Right lobe of liver (tissue), 6 donors: ENCODE results near the gene ANO4. TPM values are rescaled to one million over a fixed set of nuclear protein-coding genes. Genes with fewer than 3 reads are reported as not detected.
"Not testable (repeated sequence)": the region's sequence is repeated elsewhere in the genome, so short reads cannot be mapped to it uniquely, and the experiment has no call there.

Experiments used
- ATAC-seq, 4 donors: fragments of 200-7000 bp; cut with Tn5 transposase; one replicate each; pipeline ENCODE4 v1.9.1; 2020; ENCODE audit warnings: mild to moderate bottlenecking in 4 of 4, moderate library complexity in 4 of 4
- DNase-seq, 3 donors: peaks; one replicate each; pipeline ENCODE4 v3.0.0-alpha.2; 2020
- H3K27ac ChIP-seq, 3 donors: fragments of 200-600 bp; one replicate each; pipeline ENCODE4 v1.8.0; 2022
- H3K27me3 ChIP-seq, 2 donors: fragments of 200-600 bp; one replicate each; pipeline ENCODE4 v1.8.0; 2022
- H3K36me3 ChIP-seq, 4 donors: fragments of 200-600 bp; sonication (generic) in 1 of 4; one replicate each; pipeline versions ENCODE4 v1.5.1 to v1.8.0; 2017 to 2022; ENCODE audit warnings: control low read depth in 1 of 4
- H3K4me1 ChIP-seq, 4 donors: fragments of 200-600 bp; sonication (generic) in 1 of 4; one replicate each; pipeline versions ENCODE4 v1.5.1 to v1.8.0; 2017 to 2022; ENCODE audit warnings: control low read depth in 1 of 4
- H3K4me3 ChIP-seq, 3 donors: fragments of 200-600 bp; one replicate each; pipeline ENCODE4 v1.8.0; 2022
- H3K9me3 ChIP-seq, 4 donors: fragments of 200-600 bp; sonication (generic) in 1 of 4; one replicate each; pipeline versions ENCODE4 v1.5.1 to v1.8.0; 2017 to 2022; ENCODE audit warnings: control low read depth in 1 of 4
- POLR2A ChIP-seq: fragments of 450-650 bp; IDR thresholded peaks from one replicate; pipeline ENCODE4 v1.6.1; 2017; ENCODE audit warnings: antibody characterized with exemption, mild to moderate bottlenecking
- WGBS: methylation state at CpG from one replicate; pipeline ENCODE4 v1.1.6; 2018; ENCODE audit warnings: low coverage, low lambda C conversion rate; ENCODE audit not compliant: insufficient coverage; ENCODE audit errors: missing lambda C conversion rate; 5-methylcytosine and 5-hydroxymethylcytosine counted together
- intact Hi-C, 2 donors: fragments of 100-400 bp; cut with DNase I; formaldehyde crosslinking; loops; one replicate each; pipeline versions ENCODE4 v1.11.2 to v1.14.1; 2022
- total RNA-seq, 6 experiments: library from RNA; depleted of rRNA in 2 of 6; stranded (reverse); fragments of >200 nt in 2 of 6; fragmentation: NEBNext Ultra II Directional in 3 of 6; extraction: Animal tissue kit (Norgen Biotek cat#: 25700) in 3 of 6; gene quantifications; one replicate each; pipeline versions ENCODE4 v1.1.0 to v1.2.4, GENCODE V29; 2016 to 2023
- TF ChIP-seq, protein P1 (sequence below), 4 donors: fragments of 200-600 bp in 3 of 4; fragments of 450-650 bp in 1 of 4; IDR thresholded peaks; one replicate each; pipeline versions ENCODE4 v1.5.1 to v1.8.0; 2016 to 2022; ENCODE audit warnings: antibody characterized with exemption in 4 of 4, mild to moderate bottlenecking in 2 of 4
- donor health status: DM: no; HTN: yes; CAD: no.
- donor health status: DM: no; HTN: no; CAD: no.
- donor health status: DM: no; HTN: no; CAD: no.
- donor health status: DM: no; HTN: yes; CAD: no.
- donor health status: DM: no; HTN: yes; CAD: no.

Gene ANO4
- total RNA-seq, 6 experiments from 2014 or later = 0.13 TPM; not detected in 5

DNA sequence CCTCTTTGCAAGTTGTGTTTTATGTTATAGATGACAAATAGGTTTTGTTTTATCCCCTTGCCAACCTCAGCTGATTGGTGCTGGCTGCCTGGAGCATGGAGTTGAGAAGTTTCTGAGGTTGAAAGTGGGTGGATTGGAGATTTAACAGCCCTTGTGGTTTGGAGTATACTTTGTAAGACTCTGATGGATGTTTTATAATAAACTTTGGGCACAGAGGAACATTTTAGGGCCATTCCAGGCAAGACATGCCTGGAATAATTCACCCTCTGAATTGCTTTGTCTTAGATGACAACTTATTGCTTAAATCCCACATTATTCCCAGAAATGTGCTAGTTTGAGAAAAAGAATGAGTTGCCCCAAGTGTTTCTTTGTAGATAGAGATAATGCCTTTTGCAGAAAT lies 256.6 kb downstream of the ANO4 start:
- no peak for TF ChIP-seq POLR2A
- TF ChIP-seq, protein P1, sequence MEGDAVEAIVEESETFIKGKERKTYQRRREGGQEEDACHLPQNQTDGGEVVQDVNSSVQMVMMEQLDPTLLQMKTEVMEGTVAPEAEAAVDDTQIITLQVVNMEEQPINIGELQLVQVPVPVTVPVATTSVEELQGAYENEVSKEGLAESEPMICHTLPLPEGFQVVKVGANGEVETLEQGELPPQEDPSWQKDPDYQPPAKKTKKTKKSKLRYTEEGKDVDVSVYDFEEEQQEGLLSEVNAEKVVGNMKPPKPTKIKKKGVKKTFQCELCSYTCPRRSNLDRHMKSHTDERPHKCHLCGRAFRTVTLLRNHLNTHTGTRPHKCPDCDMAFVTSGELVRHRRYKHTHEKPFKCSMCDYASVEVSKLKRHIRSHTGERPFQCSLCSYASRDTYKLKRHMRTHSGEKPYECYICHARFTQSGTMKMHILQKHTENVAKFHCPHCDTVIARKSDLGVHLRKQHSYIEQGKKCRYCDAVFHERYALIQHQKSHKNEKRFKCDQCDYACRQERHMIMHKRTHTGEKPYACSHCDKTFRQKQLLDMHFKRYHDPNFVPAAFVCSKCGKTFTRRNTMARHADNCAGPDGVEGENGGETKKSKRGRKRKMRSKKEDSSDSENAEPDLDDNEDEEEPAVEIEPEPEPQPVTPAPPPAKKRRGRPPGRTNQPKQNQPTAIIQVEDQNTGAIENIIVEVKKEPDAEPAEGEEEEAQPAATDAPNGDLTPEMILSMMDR (IDR thresholded peaks at IDR 0.05) = no peak
- Histone ChIP-seq H3K4me1 (no peaks in the 10 kb centered on the region), H3K9me3 (no peaks in the 10 kb centered on the region), H3K4me3 (no peak overlapping the region), H3K27me3 (no peaks in the 10 kb centered on the region), H3K27ac (no peak overlapping the region), H3K36me3 (no peaks in the 10 kb centered on the region)
- DNase-seq (no peak), ATAC-seq (no peak)
- intact Hi-C loops = no loop called here

DNA sequence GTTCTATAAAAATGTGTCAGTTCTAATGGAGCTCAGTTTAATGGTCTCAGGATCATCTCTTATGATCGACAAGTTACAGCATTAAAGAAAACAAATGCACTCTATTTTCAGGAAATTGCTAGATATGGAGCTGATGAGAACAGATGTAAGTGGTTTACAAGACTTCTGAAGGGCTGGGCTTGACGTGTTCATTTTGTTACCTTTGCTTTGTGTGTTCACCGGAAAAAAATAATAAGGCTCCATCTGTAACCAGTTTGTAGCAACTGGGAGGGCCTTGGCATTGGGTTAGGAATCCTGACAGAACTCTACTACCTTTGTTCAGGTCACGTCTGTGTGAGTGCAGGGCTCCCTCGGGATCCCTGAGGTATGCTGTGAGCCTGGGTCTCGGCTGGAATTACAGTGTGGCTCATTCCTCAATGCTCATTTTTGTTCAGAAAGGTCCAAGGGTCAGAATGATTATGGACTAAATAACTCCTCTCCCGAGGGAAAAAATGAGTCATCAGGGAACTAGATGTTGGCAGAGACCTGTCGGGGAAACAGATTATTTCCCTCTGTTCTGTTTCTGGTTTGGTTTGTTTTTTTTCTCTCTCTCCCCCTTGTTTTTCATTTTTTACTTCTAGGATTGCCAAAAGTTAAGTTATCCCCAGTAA lies 257.4 kb downstream of the ANO4 start:
- TF ChIP-seq POLR2A = no peak
- TF ChIP-seq, protein P1 (IDR thresholded peaks at IDR 0.05) = no peak
- DNase-seq (no peak), ATAC-seq (no peak)
- intact Hi-C loops = no loop called here
- Histone ChIP-seq H3K9me3 (no peaks in the 10 kb centered on the region), H3K27me3 (no peaks in the 10 kb centered on the region), H3K27ac (no peak overlapping the region), H3K4me1 (no peaks in the 10 kb centered on the region), H3K4me3 (no peak overlapping the region), H3K36me3 (no peaks in the 10 kb centered on the region)
- WGBS = 37% methylated on average over 8 of the region's 8 CpGs

DNA sequence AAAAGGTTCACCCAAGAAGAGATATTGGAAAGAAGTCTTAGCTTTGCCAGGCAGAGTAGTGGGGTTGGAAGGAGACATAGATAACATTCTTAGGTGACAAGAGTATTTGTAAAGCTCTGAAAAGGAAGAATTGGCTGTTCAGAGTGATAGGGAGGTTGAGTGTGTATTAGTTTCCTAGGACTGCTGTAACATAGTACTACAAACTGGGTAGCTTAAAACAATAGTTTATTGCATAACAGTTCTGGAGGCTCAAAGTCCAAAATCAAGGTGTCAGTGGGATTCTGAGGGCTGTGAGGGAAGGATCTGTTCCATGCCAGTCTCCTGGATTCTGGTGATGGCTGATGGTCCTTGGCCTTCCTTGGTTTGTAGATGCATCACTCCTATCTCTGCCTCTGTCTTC lies 258.6 kb downstream of the ANO4 start:
- no peak for ATAC-seq
- no peak overlapping the region for H3K4me3 ChIP-seq
- no peak for DNase-seq
- no peaks in the 10 kb centered on the region for H3K27me3 ChIP-seq
- no peaks in the 10 kb centered on the region for H3K9me3 ChIP-seq
- no peaks in the 10 kb centered on the region for H3K4me1 ChIP-seq
- no peak for TF ChIP-seq POLR2A
- TF ChIP-seq, protein P1 (IDR thresholded peaks at IDR 0.05) = no peak
- no peaks in the 10 kb centered on the region for H3K36me3 ChIP-seq
- intact Hi-C loops = no loop called here
- no peak overlapping the region for H3K27ac ChIP-seq

DNA sequence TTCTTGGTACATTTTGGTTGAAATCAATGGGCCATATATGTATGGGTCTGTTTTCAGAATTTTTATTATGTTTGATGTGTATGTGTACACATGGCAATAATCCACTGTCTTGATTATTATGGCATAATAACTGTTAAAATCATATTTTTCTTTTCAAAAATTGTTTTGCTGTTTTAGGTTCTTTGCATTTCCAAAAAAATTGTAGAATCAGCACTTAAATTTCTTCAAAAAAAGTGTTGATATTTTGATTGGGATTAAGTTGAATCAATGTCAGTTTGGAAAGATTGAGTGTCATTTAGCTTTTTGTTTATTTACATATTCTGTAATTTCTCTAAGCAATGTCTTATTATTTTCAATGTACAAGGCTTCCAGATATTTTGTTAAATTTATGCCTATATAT lies 261.4 kb downstream of the ANO4 start:
- intact Hi-C loops = no loop called here
- TF ChIP-seq, protein P1 (IDR thresholded peaks at IDR 0.05) = no peak
- no peak for TF ChIP-seq POLR2A
- Histone ChIP-seq H3K27me3 (no peaks in the 10 kb centered on the region), H3K4me1 (no peaks in the 10 kb centered on the region), H3K4me3 (no peak overlapping the region), H3K9me3 (no peaks in the 10 kb centered on the region), H3K36me3 (no peaks in the 10 kb centered on the region), H3K27ac (no peak overlapping the region)
- DNase-seq = no peak
- no peak for ATAC-seq

DNA sequence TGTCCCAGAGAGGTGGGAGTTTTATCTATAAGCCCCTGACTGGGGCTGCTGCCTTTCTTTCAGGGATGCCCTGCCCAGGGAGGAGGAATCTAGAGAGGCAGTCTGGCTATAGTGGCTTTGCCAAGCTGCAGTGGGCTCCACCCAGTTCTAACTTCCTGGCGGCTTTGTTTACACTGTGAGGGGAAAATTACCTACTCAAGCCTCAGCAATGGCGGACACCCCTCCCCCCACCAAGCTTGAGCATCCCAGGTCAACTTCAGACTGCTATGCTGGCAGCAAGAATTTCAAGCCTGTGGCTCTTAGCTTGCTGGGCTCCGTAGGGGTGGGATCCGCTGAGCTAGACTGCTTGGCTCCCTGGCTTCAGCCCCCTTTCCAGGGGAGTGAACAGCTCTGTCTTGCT lies 267.9 kb downstream of the ANO4 start:
- H3K4me1 ChIP-seq, H3K27me3 ChIP-seq, H3K36me3 ChIP-seq, intact Hi-C loops, H3K27ac ChIP-seq, H3K4me3 ChIP-seq, ATAC-seq, DNase-seq, H3K9me3 ChIP-seq: not testable (repeated sequence)
- WGBS = no CpG with 5 or more reads among the region's 4 CpGs
